HG02943 (cell line): Measurements from ENCODE around the gene FLYWCH1.

Experiments
- ATAC-seq: cut with Tn5 transposase; IDR thresholded peaks from one replicate; pipeline ENCODE4 v1.9.1; 2021; ENCODE audit warnings: mild to moderate bottlenecking, low read depth, moderate library complexity; ENCODE audit not compliant: unreplicated experiment

Gene FLYWCH1

GRCh38 chr16:2980227-2981176 is 68.8 kb downstream of the FLYWCH1 start, which contains the start of gene PKMYT1:
PKMYT1 (minus strand) TSS chr16:2980446; CDS start chr16:2979657, 789 bp downstream.
- ATAC-seq, result peak; percentile 76

GRCh38 chr16:2981177-2981898 is 69.6 kb downstream of the FLYWCH1 start:
- ATAC-seq, result no peak

- ATAC-seq, result no peak
Measured at GRCh38 chr16:2981899-2982250, 70.1 kb downstream of the FLYWCH1 start.

- ATAC-seq, result no peak
Measured at GRCh38 chr16:2982402-2982801, 70.7 kb downstream of the FLYWCH1 start.

DNA sequence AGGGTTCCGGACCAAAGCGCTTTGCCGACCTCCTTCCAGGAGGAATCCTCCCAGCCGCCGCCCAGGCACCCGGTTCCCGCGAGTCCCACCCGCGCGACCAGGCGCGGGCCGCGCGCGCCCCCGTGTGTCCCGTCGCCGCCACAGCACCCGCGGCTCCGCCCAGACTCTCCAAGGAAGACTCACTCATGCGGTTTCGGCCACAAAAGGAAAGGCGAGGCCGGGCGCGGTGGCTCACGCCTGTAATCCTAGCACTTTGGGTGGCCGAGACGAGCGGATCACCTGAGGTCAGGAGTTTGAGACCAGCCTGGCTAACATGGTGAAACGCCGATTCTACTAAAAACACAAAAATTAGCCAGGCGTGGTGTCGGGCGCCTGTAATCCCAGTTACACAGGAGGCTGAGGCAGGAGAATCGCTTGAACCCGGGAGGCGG is 72.0 kb downstream of the FLYWCH1 start:
- ATAC-seq, result no peak

GRCh38 chr16:2985462-2985861 is 73.7 kb downstream of the FLYWCH1 start:
- ATAC-seq, result no peak

GRCh38 chr16:2985893-2986355 is 74.2 kb downstream of the FLYWCH1 start:
- no peak for ATAC-seq

DNA sequence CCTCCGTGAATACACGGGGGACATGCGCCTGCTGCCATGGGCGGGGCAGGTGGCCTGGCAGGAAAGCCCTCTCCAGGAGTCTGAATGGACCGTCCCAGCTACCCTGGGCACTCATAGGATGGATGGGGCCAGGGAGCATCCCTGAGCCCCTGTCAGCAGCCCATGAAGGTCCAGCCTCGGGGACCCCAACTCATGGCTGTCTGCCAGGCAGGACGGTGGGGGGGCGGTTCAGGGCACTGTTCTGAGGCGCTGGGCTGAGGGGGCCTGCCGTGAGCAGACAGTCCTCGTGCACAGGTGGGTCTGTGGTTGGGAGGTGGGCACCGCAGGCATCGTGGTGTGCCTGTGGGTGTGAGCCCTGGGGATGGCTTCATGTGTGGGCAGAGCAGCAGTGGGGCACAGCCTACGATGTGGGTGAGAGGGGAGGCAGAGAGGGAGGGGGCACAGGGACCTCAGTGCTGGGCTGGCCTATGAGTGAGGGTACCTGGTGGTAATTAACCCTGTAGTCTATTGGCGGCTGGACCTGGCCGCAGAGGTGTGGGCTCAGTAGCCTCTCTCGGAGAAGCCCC is 75.0 kb downstream of the FLYWCH1 start:
- no peak for ATAC-seq

GRCh38 chr16:2987286-2987685 is 75.6 kb downstream of the FLYWCH1 start:
- no peak for ATAC-seq

DNA sequence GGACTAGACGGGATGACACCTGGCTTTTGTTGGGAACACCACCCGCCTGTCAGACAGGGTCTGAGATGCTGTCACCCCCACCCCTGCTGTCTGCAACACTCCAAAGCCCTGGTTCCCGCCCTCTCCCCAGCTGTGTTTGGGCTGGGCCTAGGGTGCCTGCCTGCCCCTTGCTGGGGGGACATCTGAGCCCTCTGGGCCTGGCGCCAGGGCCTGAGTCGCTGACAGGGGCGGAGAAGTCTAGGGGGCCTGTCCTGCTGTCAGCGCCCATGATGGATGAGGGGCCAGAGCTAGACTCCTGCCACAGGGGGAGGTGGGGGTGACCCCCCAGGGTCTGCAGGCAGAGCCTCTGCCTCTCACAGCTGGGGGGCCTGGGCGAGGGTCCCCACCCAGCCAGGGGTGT is 76.1 kb downstream of the FLYWCH1 start:
- ATAC-seq, result no peak

DNA sequence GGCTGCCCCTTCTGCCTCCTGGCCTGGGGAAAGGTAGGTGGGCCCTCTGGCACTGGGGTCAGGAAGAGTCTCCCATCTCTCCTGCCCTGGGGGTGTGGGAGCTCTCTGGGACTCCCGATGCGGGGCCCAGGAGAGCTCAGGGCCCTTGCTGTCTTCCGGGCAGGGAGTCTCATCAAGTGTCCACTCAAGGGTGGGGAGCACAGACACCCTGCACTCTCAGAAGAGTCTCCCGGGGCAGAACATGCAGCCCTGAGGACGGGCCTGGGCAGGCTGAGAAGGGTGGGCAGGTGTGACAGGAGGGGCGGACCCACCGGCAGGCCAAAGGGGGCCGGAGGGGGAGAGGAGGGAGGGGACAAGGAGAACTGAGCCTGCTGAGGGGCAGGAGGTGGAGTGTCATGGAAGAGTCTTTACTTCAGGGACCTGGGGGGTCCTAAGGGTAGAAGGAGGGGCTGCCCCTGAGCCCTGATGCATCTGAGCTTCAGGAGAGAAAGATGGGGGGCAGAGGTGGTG is 76.9 kb downstream of the FLYWCH1 start:
- no peak for ATAC-seq

DNA sequence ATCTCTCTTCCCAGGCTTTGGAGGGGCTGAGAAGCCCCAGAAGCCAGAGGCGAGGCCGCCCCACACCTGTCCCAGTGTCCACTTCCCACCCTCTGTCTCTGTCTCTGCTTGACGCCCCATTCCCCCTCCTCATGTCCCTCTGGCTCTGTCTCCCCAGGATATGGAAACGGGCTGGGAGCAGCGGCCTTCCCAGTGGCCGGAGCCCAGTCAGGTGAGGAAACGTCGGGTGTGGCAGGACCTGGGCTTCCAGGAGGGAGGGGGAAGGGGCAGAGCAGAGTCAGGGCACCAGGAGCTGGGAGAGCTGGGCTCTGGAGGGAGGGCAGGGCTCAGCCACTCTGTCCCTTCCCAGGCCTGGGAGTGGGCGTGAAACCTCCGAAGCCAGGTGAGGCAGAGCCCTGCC is 79.2 kb downstream of the FLYWCH1 start:
- ATAC-seq, result no peak

DNA sequence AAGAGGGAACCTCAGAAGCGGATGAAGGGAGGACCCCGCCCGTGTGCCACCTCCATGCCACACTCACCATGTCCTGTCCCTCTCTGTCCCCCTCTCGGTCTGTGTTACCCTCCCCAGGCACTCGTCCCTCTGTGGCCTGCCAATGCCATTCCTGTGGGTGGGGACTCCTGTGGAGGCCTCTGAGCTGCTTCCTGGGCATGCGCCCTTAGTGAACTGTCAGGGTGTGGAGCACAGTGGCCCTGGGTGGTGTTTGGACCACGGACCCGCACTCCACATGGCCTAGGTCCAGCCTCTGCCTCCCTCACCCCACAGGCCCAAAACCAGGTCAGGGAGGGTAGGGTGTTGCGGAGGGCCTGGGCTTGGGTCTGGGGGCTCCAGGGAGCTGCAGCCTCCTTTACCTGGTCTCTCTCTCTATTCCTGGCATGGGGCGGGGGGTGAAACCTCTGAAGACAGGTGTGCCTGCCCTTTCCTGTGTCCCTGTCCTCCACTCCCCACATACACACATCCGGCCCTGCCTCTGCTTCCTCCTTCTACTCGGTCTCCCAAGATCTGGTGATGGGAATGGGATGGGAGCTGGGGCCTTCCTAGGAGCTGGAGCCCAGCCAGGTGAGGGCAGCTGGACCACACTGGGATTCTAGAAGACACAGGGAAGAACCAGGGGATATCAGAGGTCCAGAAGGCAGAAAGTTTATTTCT is 80.0 kb downstream of the FLYWCH1 start:
- no peak for ATAC-seq

DNA sequence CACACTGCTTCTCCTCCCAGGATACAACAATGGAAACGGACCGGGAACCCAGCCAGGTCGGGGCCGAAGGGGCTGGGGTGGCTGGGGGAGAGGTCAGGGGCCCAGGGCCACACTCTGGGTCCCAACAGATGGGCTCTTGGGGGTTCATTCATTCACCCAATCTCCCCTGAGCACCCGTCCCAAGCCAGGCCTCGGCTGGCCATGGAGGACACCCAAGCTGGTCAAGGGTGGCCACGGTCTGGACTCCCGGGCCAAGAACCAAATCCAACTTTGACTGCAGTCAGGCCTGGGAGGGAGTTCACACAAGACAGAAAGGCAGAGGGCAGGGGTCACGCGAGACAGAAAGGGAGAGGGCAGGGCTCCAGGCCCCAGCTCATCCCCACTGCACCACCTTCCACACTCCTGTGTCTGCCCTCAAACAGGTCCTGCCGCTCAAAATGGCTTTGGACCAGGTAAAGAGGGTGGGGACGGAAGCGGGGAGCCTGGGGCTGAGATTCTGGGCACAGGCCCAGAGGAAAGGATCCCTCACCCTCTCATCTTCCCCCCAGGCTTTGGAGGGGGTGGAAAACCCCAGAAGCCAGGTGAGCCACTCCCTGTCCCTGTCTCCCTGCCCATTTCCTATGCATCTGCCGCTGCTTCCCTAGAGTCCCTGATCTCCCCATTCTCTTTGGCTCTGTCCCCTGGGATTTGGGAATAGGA is 80.8 kb downstream of the FLYWCH1 start:
- ATAC-seq, result no peak

DNA sequence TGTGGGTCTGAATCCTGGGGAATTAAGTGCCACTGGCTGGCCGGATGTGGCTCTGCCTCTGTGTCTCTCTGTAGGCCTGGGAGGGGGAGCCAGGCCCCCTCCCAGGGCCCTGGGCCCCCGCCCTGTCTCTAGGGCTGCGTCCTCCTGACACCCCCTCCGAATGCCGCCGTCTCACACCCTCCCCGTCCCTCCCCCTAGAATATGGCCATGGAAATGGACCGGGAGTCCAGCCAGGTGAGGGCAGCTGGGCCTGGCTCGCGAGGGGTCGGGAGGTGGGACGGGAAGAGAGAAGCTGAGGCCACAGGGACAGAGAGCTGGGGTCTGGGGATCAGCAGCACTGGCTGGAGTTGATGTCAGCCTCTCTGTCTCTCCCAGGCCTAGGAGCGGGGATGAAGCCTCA is 84.6 kb downstream of the FLYWCH1 start:
- no peak for ATAC-seq

DNA sequence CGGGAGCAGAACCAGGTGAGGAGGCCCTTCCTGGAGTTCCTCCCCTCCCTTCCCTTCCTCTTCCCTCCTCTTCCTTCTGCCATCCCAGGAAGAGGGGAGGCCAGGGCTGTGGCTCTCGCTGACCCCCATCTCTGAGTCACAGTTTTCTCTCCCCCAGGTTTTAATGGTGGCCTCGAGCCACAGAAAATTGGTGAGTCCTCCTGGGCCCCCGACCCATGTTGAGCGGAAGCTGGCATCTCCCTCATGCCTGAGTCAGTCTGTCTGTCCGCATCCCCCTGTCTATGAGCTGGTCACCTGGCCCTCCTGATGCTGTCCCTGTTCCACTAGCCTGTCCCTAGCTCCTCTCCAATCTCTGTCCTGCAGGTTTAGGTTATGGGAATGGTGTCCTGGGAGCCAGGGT is 88.2 kb downstream of the FLYWCH1 start:
- ATAC-seq, result no peak

DNA sequence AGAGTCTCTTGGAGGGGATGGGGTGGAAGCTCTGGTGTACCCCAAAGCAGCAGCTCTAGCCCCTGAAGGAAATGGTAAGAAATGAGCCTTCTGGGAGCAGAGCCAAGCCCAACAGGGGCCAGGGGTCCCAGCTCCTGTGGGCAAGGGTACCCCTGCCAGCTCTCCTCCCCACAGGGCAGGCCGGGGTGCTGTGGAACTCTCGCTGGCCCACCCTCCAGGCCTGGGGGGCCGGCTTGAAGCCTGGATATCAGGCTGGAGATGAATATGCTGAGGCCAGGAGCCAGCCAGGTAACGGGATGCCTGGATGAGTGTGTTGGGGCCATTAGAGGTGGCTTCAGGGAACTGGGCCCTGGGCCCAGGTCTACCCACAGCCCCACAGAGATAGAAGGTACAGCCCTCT is 88.8 kb downstream of the FLYWCH1 start:
- ATAC-seq, result no peak
